Jurkat, Clone E6-1 (cell line): ENCODE measurements around the gene TM4SF20. TPM values are rescaled to one million over a fixed set of nuclear protein-coding genes. Genes with fewer than 3 reads are reported as not detected.

Source experiments
- DNase-seq: peaks from one replicate; pipeline ENCODE4 v3.0.0-alpha.2; 2011; ENCODE audit warnings: low read depth, low spot score
- H3K4me3 ChIP-seq: 2 replicates; pipeline ENCODE4 v1.5.1; 2011; ENCODE audit warnings: mild to moderate bottlenecking, low read length, control low read depth, moderate library complexity
- polyA plus RNA-seq: library from polyadenylated mRNA; unstranded; fragments of >200 nt; gene quantifications from one replicate; pipeline ENCODE4 v1.2.1, GENCODE V29; 2012; ENCODE audit warnings: missing spikeins; ENCODE audit not compliant: insufficient read length, insufficient read depth

Gene TM4SF20, protein sequence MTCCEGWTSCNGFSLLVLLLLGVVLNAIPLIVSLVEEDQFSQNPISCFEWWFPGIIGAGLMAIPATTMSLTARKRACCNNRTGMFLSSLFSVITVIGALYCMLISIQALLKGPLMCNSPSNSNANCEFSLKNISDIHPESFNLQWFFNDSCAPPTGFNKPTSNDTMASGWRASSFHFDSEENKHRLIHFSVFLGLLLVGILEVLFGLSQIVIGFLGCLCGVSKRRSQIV
- not detected for polyA plus RNA-seq

DNA sequence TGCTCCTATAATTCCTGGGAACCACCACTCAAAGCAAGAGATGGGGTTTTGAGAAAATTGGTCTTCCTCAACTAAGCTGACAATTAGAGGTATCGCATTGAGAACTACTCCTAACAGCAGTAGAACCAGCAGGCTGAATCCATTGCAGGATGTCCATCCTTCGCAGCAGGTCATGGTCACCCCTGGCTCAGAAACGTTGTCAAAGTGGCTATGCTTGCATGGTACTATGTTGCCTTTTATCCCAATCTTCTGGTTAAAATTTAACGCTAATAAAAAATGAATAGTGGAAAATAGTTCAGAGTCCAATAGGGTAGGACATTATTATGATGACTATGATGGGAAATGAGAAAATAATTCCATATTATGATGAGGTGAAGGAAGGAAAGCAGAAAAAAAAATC, at the start of gene TM4SF20:
TSS of gene TM4SF20 (minus strand) at position 212 of the 400 bp plus-strand sequence. CDS start at position 174, 38 bp downstream.
- DNase-seq, result no peak
- H3K4me3 ChIP-seq, result no peak within 1 kb of the TSS

DNA sequence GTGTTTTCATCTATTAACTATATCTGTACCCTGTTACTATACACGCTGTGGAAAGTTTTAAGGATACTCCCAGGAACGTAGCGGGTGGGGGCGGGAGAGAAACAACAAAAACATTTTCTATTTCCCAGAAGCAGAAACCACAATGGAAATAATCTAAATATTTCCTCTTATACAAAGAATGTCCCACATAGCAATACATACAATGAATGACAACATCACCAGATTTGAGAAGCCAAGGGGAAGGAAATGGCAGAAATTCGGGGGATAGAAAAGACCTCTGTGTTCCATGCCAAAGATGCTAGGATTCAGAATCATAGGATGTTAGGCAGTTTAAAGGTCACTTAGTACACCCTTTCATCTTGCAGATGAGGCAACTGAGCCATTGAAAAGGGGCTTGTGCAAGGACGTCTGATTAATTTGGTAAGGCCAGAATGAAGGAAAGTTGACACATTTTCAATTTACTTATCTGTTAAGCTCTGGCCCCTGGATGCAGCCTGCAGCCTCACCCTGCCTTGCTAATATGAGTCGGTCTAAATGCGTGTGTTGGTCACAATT, 49.7 kb upstream of the TM4SF20 start:
- no peak for DNase-seq
- H3K4me3 ChIP-seq, result no peak overlapping the region

DNA sequence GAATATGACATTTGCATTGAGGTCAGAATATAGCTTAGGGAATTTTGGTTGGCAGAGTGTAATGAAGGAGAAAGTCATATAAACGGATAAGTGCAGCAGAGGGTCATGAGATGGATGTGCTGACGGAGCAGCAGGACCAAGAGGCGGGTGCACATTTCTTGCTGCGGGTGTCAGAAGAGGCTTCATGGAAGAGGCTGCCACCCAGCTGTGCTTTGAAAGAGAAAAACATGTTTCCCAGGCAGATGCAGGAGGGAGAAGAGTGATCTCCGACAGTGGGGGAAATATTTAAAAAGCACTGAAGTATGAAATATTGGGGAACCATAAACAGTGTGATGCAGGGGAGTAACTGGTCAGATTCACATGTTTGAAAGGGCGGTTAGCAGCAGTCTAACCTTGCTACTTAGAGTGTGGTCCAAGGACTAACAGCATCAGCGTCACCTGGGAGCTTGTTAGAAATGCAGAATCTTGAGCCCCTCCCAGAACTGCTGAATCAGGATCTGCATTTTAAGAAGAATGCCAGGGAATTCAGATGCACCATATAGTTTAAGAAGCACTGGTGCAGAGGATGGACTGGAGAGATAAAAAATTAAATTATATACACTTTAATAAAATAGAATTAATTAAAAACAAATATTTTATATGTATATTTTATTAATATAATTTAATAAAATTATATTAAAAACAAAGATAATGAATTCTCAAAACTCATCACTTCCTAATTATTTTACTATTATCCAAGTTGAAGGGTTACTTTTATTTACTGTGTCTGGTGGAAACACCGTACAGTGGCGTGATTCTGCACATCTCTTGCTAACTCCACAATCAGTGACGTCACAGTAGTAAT, 44.8 kb upstream of the TM4SF20 start:
- H3K4me3 ChIP-seq, result no peak overlapping the region
- no peak for DNase-seq

DNA sequence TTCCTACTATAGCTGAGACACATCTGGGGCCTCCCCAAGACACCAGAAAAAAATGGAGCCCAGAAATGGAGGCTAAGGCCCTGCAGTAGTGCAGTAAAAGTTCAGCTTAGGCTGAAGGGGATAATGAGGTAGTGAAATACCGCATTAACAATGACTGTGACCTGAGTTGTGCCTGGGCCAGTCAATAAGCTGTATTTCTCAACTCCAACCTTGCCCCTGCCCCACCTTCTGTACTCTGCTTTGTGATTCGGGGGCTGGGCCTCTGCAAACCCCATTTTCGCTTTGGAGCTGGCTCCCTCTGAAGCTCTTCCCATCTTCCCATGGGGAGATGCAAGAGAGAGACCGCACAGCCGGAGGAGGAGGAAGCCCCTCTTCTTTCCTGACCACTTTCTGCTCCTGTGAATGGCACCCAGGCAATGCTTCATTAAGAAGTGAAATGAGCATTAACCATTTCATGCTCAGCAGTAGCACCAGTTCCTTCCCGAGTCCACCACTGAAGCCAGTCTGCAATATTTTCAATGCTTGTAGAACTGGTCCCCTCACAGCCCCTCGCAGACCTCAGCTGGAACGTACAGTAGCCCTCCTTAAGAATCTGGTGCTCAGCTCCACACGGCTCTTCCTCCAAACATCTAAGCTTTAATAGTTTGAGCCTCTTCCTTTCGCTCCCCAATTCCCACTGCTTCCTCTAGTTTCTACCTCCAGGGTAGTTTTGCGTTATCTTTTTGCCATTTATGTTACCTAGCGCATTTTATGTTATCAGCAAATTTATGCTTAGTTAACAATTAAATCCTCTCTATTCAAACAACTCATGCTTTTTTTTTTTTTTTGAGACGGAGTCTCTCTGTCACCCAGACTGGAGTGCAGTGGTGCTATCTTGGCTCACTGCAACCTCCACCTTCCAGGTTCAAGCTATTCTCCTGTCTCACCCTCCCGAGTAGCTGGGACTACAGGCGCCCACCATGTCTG, 41.3 kb upstream of the TM4SF20 start:
- DNase-seq, result no peak

DNA sequence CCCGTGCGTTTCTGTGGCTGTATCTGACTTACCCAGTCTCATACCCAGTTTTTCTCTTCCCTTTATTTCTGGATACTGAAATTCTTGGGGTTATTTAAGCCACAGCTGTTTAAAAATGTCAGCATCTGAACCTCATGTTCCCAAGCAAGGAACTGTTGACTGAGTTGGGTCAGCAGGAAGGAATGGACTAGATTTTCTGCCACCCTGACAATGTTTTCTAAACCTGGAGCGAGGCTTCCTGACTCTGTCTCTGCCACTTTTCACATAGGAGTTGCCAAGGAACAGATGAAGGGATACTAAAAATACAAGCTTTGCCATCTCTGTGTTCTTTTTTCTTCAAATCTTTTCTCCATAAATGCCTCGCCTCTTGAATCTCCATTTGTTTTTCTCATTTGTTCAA, 37.6 kb upstream of the TM4SF20 start:
- H3K4me3 ChIP-seq, result no peak overlapping the region
- DNase-seq, result no peak

More for the DNA sequence above, 41.3 kb upstream of the TM4SF20 start:
- no peak overlapping the region for H3K4me3 ChIP-seq

DNA sequence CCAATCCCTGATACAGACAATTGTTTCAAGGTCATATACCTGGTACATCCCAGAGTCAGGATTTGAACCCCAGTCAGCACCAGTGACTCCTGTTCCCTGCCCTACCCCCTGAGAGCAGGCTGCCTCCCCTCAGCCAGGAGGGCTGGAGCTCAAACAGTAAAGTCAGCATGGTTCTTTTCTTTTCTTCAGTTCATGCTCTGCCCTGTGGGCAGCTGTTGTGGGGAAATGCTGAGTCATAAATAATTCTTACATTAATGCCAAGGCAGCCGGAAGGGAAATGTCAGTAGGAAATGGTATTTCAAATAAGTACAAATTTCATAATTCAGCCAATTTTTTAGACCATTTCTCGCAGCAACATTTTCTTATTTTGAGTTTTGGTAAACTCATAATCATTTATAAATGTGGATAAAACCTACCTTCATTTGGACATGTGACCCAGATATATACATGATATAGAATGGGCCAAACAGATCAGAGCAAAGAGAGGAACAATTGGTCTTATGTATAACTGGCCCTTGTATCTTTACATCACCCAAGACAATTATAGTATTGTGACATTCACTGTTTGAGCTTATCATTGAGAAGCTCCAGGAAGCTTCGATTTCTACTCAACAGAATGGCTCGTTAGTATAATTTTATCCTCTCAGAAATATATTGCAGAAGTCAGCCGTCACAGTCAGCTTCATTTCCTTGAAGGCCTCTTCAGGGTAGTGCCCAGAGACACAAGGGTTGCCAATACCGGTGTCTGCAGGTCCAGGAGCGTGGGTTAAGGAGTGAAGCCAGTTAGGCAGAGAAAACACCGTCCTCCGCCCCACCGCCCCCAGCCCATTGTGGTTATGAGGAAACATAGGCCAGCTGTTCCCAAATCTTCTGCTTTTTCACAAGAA, 36.7 kb upstream of the TM4SF20 start:
- H3K4me3 ChIP-seq, result no peak overlapping the region
- no peak for DNase-seq

DNA sequence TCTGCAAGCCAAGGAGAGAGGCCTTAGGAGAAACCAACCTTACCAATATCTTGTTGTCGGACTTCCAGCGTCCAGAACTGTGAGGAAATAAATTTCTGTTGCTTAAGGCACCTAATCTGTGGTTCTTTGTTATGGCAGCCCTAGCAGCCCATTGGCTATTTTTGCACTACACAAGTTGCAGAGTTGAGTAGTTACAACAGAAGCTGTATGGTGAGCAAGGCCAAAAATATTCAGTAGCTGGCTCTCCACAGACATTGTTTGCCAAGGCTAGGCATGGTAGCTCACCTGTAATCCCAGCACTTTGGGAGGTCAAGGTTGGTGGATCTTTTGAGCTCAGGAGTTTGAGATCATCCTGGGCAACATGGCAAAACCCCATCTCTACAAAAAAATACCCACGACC, 35.7 kb upstream of the TM4SF20 start:
- no peak overlapping the region for H3K4me3 ChIP-seq
- DNase-seq, result no peak

DNA sequence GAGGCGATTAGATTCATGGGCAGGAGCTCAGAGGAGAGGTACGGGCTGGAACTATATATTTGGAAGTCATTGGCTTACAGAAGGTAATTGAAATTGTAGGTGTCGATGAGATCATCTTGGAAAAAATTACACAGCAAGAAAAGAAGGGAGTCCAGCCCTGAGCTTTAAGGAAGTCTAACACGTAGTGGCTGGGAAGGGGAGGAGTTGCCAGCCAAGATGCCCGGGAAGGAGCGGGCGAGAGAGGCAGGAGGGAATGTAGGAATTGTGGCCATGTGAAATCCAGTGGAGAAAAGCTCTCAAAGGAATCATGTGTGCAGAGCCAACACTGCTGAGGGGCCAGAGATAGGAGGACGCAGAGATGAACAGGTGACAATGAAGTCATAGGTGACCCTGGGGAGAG, 34.3 kb upstream of the TM4SF20 start:
- no peak for DNase-seq
- H3K4me3 ChIP-seq, result no peak overlapping the region

DNA sequence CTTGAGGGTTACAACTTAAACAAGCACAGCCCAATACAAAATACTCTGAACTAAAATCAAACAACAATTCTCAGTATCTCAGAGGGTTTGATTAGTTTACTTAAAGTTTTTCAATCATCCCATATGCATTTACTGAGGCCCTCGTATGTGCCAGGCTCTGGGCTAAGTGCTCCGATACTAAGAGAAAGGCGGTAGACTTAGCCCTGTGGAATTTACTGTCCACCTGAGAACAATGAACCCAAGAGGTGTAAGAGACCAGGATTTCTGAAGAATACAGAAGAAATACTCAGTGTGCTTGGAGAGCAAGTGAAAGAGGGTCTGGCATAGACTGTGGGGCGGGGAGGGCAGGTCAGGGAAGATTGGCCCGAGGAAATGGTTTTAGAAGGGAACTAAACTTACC, 33.8 kb upstream of the TM4SF20 start:
- no peak for DNase-seq
- no peak overlapping the region for H3K4me3 ChIP-seq

DNA sequence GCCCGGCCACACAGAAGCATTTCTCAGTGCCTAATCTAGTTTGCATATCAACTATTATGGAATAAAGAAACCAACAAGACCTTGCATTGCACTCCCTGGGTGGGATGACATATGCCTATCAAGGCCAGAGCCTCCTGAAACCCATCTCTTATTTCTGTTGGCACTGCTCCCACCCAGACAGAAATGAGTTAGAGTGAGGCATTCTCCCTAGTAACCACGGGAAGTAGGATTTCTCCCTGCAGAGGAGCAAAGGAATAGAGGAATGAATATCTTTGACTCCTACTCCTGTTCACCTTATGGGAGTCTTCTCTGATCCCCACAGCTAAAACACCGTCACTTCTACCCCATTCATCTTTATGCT, 32.9 kb upstream of the TM4SF20 start:
- H3K4me3 ChIP-seq, result no peak overlapping the region
- DNase-seq, result no peak

DNA sequence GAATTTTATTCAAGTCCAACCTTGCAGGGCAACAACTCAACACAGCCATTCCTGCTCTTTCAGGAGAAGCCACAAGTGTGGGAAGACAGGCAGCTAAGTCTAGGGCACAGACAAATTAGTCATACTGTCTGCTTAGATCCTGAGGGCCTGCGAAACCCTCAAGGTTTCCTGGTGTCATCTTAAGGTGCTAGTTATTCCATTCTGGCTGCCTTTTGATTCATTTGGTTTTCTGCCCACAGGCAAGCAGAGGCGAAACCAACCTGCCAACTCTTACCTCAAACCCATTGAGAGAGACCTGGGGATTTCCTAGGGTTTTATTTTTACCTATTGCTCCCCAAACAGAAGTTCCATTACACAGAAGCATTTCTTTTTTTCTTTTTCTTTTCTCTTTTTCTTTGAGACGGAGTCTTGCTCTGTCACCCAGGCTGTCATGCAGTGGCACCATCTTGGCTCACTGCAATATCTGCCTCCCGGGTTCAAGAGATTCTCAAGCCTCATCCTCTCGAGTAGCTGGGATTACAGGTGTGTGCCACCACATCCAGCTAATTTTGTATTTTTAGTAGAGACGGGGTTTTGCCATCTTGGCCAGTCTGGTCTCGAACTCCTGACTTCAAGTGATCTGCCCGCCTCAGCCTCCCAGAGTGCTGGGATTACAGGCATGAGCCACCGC, 32.3 kb upstream of the TM4SF20 start:
- DNase-seq, result no peak

DNA sequence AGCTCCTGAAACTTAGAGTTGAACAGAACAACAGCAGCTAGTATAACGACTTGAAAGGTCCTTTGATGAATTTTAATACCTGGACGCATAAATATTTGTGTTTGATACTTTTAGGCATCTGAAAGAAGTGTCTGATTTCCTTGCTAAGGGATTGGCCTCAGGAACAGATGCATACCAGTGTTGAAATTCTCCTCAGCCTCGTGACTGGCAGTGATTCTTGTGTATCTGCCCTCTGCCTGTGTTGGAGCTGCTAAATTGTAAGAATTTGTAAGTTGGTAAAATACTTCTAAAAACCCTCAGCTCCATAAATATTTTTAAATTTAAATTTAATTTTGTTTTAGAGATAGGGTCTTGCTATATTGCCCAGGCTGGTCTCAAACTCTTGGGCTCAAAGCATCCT, 31.1 kb upstream of the TM4SF20 start:
- H3K4me3 ChIP-seq, result no peak overlapping the region
- no peak for DNase-seq

More for the DNA sequence above, 32.3 kb upstream of the TM4SF20 start:
- no peak overlapping the region for H3K4me3 ChIP-seq

DNA sequence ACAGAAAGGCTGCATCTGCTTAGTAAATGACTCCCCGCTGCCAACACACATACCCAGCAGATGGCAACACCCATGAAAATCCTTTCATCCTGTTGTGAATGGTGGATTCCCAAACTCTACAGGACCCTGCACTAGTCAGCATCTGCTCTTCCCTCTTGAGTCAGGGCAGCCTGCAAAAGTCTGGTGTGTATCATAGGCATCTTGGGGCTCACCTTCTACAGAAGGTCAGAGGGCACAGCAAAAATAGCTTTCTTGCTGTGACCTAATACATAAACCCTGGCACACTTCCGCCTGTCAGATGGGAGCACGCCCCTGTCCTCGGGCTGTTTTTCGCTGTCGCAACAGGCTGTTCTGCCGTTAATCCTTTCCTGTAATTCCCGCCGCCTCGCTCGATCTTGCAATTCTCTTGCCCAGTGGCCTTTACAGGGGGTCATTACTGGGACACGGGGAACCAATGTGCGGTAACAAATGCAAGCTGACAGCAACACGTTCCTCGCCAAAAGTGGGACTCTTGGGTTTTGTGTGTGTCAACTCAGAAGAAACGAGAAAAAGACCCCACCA, 28.6 kb upstream of the TM4SF20 start:
- DNase-seq, result no peak
- no peak overlapping the region for H3K4me3 ChIP-seq

DNA sequence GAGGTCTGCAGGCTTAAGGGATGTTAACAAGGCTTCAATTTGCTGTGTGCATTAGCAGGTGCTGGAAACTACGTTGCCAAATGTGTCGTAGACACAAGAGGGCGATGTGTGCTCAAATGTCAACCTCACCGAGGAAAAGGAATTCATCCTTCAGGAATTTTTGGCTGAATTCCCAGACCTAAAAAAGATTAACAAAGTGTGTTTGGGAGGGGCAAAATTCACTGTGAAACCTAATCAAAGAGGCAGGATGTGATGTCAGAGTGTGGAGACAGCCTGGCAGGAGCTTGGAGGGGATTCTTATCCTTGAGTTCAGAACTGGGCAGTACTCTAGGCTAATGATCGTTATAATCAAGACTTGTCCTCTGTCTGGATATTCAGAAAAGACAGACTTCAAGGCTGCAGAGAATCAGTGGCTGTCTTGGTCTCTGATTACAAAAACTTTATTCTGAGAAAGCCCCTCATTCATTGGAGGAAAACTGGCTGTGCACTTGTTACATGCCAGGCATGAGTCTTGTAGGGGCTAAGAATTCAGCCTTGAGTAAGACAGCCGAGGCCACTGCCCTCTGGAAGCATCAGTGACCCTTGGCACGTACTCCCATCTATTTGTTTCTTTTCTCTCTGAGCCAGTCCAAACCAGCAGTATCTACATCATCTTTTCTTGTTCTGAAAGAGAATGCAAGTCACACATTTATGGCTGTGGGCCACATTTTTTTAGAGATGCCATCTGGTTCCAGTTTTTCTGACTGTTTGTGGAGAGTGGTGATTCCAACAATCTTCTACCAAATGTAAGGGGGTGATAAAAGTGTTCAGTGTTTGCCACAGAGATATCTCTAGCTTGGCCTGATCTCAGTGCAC, 27.3 kb upstream of the TM4SF20 start:
- no peak for DNase-seq
- no peak overlapping the region for H3K4me3 ChIP-seq

DNA sequence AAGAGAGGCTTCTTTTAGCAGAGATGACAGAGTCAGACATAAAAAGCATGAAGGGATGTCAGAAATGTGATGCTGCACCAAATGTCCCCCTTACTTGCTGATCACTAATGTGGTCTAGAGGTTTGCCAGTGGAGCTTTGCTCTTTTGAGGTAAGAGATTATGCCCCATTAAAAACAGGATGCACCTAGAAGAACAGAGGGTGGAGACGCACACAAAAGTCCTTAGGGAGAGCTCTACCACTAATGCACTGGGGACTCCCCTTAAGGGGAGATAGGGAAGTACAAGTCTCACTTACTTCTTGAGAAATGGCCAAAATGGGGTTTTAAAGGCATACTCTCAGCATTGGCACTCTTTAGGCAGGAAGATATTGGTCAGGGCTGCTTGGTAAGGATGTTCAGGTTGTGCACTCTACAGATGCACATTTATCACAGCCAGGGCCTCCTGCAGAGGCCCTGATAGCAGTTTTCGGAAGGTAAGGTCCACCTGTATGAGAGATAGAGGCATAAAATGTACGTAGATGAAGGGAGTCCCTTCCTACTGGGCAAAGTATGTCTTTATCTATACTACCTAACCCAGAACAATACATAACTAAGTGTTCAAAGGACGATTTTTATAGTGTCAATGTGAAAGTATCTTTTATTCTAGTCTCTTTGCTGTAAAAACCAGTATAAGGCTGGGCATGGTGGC, 25.6 kb upstream of the TM4SF20 start:
- no peak overlapping the region for H3K4me3 ChIP-seq
- DNase-seq, result peak; percentile 32

DNA sequence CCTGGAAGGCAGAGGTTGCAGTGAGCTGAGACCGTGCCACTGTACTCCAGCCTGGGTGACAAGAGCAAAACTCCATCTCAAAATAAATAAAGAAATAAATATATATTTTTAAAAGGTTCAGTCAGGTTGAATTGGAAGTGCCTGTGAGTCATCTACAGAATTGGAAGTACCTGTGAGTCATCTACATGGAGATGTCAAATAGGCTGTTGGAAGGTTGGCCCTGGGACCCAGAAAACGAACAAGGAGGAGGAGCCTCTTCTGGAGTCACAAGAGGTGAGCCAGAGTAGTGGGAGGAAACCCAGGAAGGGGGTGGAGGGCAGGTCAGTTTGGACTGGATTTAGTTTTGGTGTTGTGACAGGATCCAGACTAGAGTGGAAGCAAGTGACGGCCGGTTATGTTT, 23.9 kb upstream of the TM4SF20 start:
- no peak for DNase-seq
- H3K4me3 ChIP-seq, result no peak overlapping the region
